ENCODE results near the gene CNTN4. TPM values are rescaled to one million over a fixed set of nuclear protein-coding genes. Genes with fewer than 3 reads are reported as not detected.

The CNTN4 gene
- total RNA-seq, 2 donors from 2014 or later: 13.0 to 50.1 TPM

DNA sequence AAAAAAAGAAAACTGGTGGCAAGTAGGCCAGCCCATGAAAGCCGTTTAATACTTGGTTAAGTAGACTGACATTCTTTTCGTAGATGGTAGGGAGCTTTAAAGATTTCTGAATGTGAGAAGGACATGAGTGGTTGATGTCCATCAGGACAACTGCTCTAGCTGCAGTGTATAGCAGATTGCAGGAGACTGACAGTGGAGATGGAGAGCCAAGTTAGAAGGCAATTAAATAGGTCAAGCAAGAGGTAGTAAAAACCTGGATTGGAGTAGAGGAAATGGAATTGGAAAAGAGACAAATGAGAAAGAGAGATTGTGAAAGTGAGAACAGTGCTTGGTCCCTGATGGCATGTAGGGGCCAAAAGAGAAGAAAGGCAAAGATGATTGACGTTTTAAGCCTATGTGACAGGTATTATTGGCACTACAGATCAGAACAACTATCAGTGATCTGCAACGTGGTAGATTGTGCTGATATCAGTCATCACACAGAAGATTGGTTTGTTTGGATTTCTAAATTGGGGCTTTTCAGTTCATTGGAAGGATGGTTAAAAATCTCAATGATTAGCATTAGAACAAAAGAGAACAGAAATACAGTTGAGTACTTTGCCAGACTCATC, 74.0 kb downstream of the CNTN4 start:
- H3K27me3 ChIP-seq: no peaks in the 10 kb centered on the region
- no peaks in the 10 kb centered on the region for H3K9me3 ChIP-seq
- no peak overlapping the region for H3K4me3 ChIP-seq
- WGBS, 2 donors: 43 to 57% methylated on average over 4 of the region's 4 CpGs
- no peak for DNase-seq
- H3K27ac ChIP-seq: no peak overlapping the region
- ATAC-seq: no peak
- H3K36me3 ChIP-seq (replicated peaks in 1 of 2; ENCODE audit: insufficient read depth in 1 of 2, low read depth in 2 of 2): no peaks in the 10 kb centered on the region
- intact Hi-C loops (cut with DNase I): no loop called here
- no peaks in the 10 kb centered on the region for H3K4me1 ChIP-seq
- TF ChIP-seq CTCF (IDR thresholded peaks at IDR 0.05): no peak
- TF ChIP-seq POLR2A (IDR thresholded peaks at IDR 0.05): no peak

GRCh38 chr3:2180634-2181033, 82.0 kb downstream of the CNTN4 start:
- H3K4me3 ChIP-seq: no peak overlapping the region
- TF ChIP-seq POLR2A (IDR thresholded peaks at IDR 0.05) (no peak), CTCF (IDR thresholded peaks at IDR 0.05) (no peak)
- H3K4me1 ChIP-seq: no peaks in the 10 kb centered on the region
- ATAC-seq (no peak), DNase-seq (no peak)
- H3K9me3 ChIP-seq: no peaks in the 10 kb centered on the region
- 47 to 49% methylated on average over 2 of the region's 2 CpGs for WGBS, 2 donors
- no peaks in the 10 kb centered on the region for H3K36me3 ChIP-seq (replicated peaks in 1 of 2; ENCODE audit: insufficient read depth in 1 of 2, low read depth in 2 of 2)
- intact Hi-C loops (cut with DNase I): no loop called here
- H3K27ac ChIP-seq: no peak overlapping the region
- no peaks in the 10 kb centered on the region for H3K27me3 ChIP-seq

GRCh38 chr3:2198776-2199279, 100.2 kb downstream of the CNTN4 start:
- no peaks in the 10 kb centered on the region for H3K36me3 ChIP-seq (replicated peaks in 1 of 2; ENCODE audit: insufficient read depth in 1 of 2, low read depth in 2 of 2)
- ATAC-seq (no peak), DNase-seq (no peak)
- no peak overlapping the region for H3K4me3 ChIP-seq
- WGBS, 2 donors: 39 to 50% methylated on average over 3 of the region's 3 CpGs
- H3K27me3 ChIP-seq: no peaks in the 10 kb centered on the region
- no peak overlapping the region for H3K27ac ChIP-seq
- H3K4me1 ChIP-seq: no peaks in the 10 kb centered on the region
- TF ChIP-seq POLR2A (IDR thresholded peaks at IDR 0.05) (no peak), CTCF (IDR thresholded peaks at IDR 0.05) (no peak)
- intact Hi-C loops (cut with DNase I): no loop called here
- no peaks in the 10 kb centered on the region for H3K9me3 ChIP-seq

DNA sequence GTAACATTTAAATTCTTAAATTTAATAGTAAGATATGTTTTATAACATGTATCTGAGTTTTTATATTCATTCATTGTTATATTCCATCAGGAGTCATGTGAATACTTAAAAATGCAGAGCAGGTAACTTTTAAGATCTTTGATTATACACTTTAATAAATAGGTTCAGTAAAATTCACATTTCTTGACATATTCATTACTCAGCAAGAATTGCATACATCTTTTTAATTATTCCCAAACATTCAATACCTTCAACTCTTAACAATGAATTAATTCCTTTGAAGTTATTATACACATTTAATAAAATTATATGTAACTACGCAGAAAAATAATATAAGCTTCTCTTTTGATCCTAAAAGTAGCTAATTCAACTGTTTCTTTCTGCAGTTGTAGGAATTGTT, 105.4 kb downstream of the CNTN4 start:
- WGBS, 2 donors: 75 to 80% methylated on average over 1 of the region's 1 CpG
- no peak overlapping the region for H3K4me3 ChIP-seq
- intact Hi-C loops (cut with DNase I): no loop called here

More for the DNA sequence above, 105.4 kb downstream of the CNTN4 start:
- no peak for TF ChIP-seq POLR2A (IDR thresholded peaks at IDR 0.05)
- TF ChIP-seq CTCF (IDR thresholded peaks at IDR 0.05): no peak
- Histone ChIP-seq H3K4me1 (no peaks in the 10 kb centered on the region), H3K9me3 (no peaks in the 10 kb centered on the region), H3K36me3 (replicated peaks in 1 of 2; ENCODE audit: insufficient read depth in 1 of 2, low read depth in 2 of 2) (no peaks in the 10 kb centered on the region), H3K27me3 (no peaks in the 10 kb centered on the region), H3K27ac (no peak overlapping the region)
- ATAC-seq (no peak), DNase-seq (no peak)

Data from body of pancreas (tissue), 4 donors.